Transverse colon (tissue), 4 donors: ENCODE data around the gene UNC119. TPM values are rescaled to one million over a fixed set of nuclear protein-coding genes. Genes with fewer than 3 reads are reported as not detected.

Experiments
- DNase-seq: peaks from one replicate; pipeline ENCODE4 v3.0.0-alpha.2; 2019
- H3K27ac ChIP-seq, 4 donors: fragments of 200-600 bp; sonication (generic); 2 replicates each; pipeline ENCODE4 v1.5.1; 2016 to 2018; ENCODE audit warnings: inconsistent platforms in 4 of 4
- H3K27me3 ChIP-seq: fragments of 200-600 bp; sonication (generic); 2 replicates; pipeline ENCODE4 v1.5.1; 2017; ENCODE audit warnings: inconsistent platforms
- H3K36me3 ChIP-seq, 4 donors: fragments of 200-600 bp; sonication (generic); 2 replicates each; pipeline ENCODE4 v1.5.1; 2017 to 2019; ENCODE audit warnings: inconsistent platforms in 4 of 4
- H3K4me1 ChIP-seq, 4 donors: fragments of 200-600 bp; sonication (generic); 2 replicates each; pipeline ENCODE4 v1.5.1; 2017 to 2020; ENCODE audit warnings: inconsistent platforms in 4 of 4
- H3K4me3 ChIP-seq, 4 donors: fragments of 200-600 bp; sonication (generic); 1 replicate in 1 of 4; 2 replicates in 3 of 4; pipeline versions ENCODE4 v1.5.1 to v1.6.1; 2017 to 2019; ENCODE audit warnings: inconsistent platforms in 4 of 4
- H3K9me3 ChIP-seq, 2 donors: fragments of 200-600 bp; sonication (generic); 2 replicates each; pipeline ENCODE4 v1.5.1; 2017 to 2019; ENCODE audit warnings: inconsistent platforms in 2 of 2
- CTCF ChIP-seq, 5 experiments: fragments of 200-600 bp in 3 of 5; fragments of 450-650 bp in 2 of 5; sonication (generic) in 3 of 5; IDR thresholded peaks; 1 replicate in 2 of 5; 2 replicates in 3 of 5; pipeline ENCODE4 v1.5.1; 2016 to 2017; ENCODE audit warnings: antibody characterized with exemption in 5 of 5, inconsistent platforms in 3 of 5, mild to moderate bottlenecking in 2 of 5, moderate library complexity in 1 of 5
- EP300 ChIP-seq: sonication (generic); formaldehyde crosslinking; IDR thresholded peaks from one replicate; pipeline ENCODE4 v1.6.1; 2017; ENCODE audit warnings: antibody characterized with exemption, low read depth
- POLR2A ChIP-seq: fragments of 450-650 bp; IDR thresholded peaks from one replicate; pipeline ENCODE4 v1.6.1; 2016; ENCODE audit warnings: antibody characterized with exemption, mild to moderate bottlenecking, moderate library complexity
- POLR2AphosphoS5 ChIP-seq, 3 donors: sonication (generic); formaldehyde crosslinking; IDR thresholded peaks; one replicate each; pipeline ENCODE4 v1.6.1; 2016; ENCODE audit warnings: antibody characterized with exemption in 3 of 3
- WGBS, 2 donors: methylation state at CpG; one replicate each; pipeline ENCODE4 v1.1.5; 2018; ENCODE audit warnings: low coverage in 1 of 2; 5-methylcytosine and 5-hydroxymethylcytosine counted together
- in situ Hi-C, 4 donors: fragments of 200-750 bp; cut with MboI; loops; one replicate each; pipeline versions ENCODE4 v1.15.0 to v1.15.1; 2017; ENCODE audit warnings: low sequenced_read_pairs in 3 of 4, low pct_ligation_motif_present in 1 of 4, low pct_unique_long_range_greater_than_20kb in 1 of 4
- intact Hi-C: fragments of 100-400 bp; cut with DNase I; formaldehyde crosslinking; loops from one replicate; pipeline ENCODE4 v1.15.1; 2023; ENCODE audit warnings: low total_unique reads
- total RNA-seq, 4 donors: library from RNA; depleted of rRNA; stranded (reverse); fragments of >200 nt; gene quantifications; one replicate each; pipeline ENCODE4 v1.1.0, GENCODE V29; 2016

The UNC119 gene
- 10 to 100 TPM; 16.4 to 52.4 (median 32.8) TPM for total RNA-seq

GRCh38 chr17:28552176-28552999 lies at the start of gene UNC119:
TSS of gene UNC119 (minus strand) at chr17:28552624. CDS start at chr17:28552557, 67 bp downstream.
- no peaks in the 10 kb centered on the region for H3K9me3 ChIP-seq
- intact Hi-C loops = no loop called here
- in situ Hi-C loops = no loop called here

GRCh38 chr17:28599311-28600184 lies 47.1 kb upstream of the UNC119 start:
- H3K4me3 ChIP-seq = peak overlapping the region; percentile 43 to 63 (median 52)
- 8% methylated on average over 25 of the region's 40 CpGs; no CpG with 5 or more reads in 1 of the 2 donors for WGBS, 2 donors
- H3K36me3 ChIP-seq = no peaks in the 10 kb centered on the region
- H3K27ac ChIP-seq = peak overlapping the region; percentile 95 to 96 (median 96)
- H3K9me3 ChIP-seq = no peaks in the 10 kb centered on the region
- in situ Hi-C loops (no loop called here), intact Hi-C loops (loop anchor here (10.0 kb wide), 1 partner anchor 55 kb away; no protein-coding TSS in a partner anchor)
- DNase-seq = peak; percentile 76
- TF ChIP-seq POLR2AphosphoS5 (IDR thresholded peaks at IDR 0.05) (peak in 2 of 3 donors; percentile 43 to 45), POLR2A (peak; percentile 63), CTCF (IDR thresholded peaks at IDR 0.05) (no peak)
- H3K4me1 ChIP-seq = peaks cover 0 to 20% (median 18%) of the 10 kb centered on the region in 4 donors
- no peaks in the 10 kb centered on the region for H3K27me3 ChIP-seq

More at GRCh38 chr17:28552176-28552999, at the start of gene UNC119:
- peaks cover 4 to 37% (median 8%) of the 10 kb centered on the region in 4 donors for H3K4me1 ChIP-seq
- H3K36me3 ChIP-seq = peaks cover 0 to 28% (median 7%) of the 10 kb centered on the region in 4 donors
- H3K4me3 ChIP-seq = peak within 1 kb of the TSS; percentile 56 to 91 (median 72)
- DNase-seq = peak; percentile 87
- peak within 1 kb of the TSS; percentile 74 to 89 (median 80) for H3K27ac ChIP-seq
- WGBS, 2 donors = 2% methylated on average over 46 of the region's 67 CpGs; no CpG with 5 or more reads in 1 of the 2 donors
- H3K27me3 ChIP-seq = no peaks in the 10 kb centered on the region
- TF ChIP-seq POLR2AphosphoS5 (IDR thresholded peaks at IDR 0.05) = peak; percentile 39 to 78 (median 76)
- peak; percentile 53 for TF ChIP-seq POLR2A
- TF ChIP-seq CTCF (IDR thresholded peaks at IDR 0.05) = no peak

GRCh38 chr17:28598799-28599310 lies 46.4 kb upstream of the UNC119 start, which contains the start of gene SPAG5:
TSS of gene SPAG5 (minus strand) at chr17:28599025. CDS start at chr17:28598946, 79 bp downstream.
- no peaks in the 10 kb centered on the region for H3K36me3 ChIP-seq
- peak; percentile 96 for DNase-seq
- in situ Hi-C loops = no loop called here
- H3K4me3 ChIP-seq = peak within 1 kb of the TSS; percentile 43 to 63 (median 52)
- 0% methylated on average over 15 of the region's 44 CpGs; no CpG with 5 or more reads in 1 of the 2 donors for WGBS, 2 donors
- peak; percentile 95 for TF ChIP-seq POLR2A
- TF ChIP-seq CTCF (IDR thresholded peaks at IDR 0.05) = no peak
- TF ChIP-seq EP300 = no peak
- peak; percentile 97 to 98 (median 97) for TF ChIP-seq POLR2AphosphoS5 (IDR thresholded peaks at IDR 0.05)
- H3K27ac ChIP-seq = peak within 1 kb of the TSS; percentile 95 to 96 (median 96)
- H3K9me3 ChIP-seq = no peaks in the 10 kb centered on the region
- H3K27me3 ChIP-seq = no peaks in the 10 kb centered on the region
- peaks cover 0 to 20% (median 18%) of the 10 kb centered on the region in 4 donors for H3K4me1 ChIP-seq
- intact Hi-C loops = no loop called here
